GM18507 (cell line): ENCODE results near the gene MCF2.
"Not testable (repeated sequence)": the region's sequence is repeated elsewhere in the genome, so short reads cannot be mapped to it uniquely, and the experiment has no call there.

Experiments used
- DNase-seq: peaks from one replicate; pipeline ENCODE4 v3.0.0; 2011; ENCODE audit warnings: low read depth; ENCODE audit not compliant: insufficient read length; ENCODE audit errors: extremely low spot score
- FAIRE-seq: peaks from 2 replicates; lab custom pipeline; 2011; peaks lifted over from hg19 to GRCh38; lab: Jason Lieb, UNC

MCF2 gene

GRCh38 chrX:139708067-139708466, at the start of gene MCF2:
Gene MCF2, minus strand, starts transcription at chrX:139708167. Its CDS starts 56,423 bp downstream, at chrX:139651744.
- no peak for DNase-seq
- no peak for FAIRE-seq

- DNase-seq (no peak), FAIRE-seq (no peak)
Observed at GRCh38 chrX:139751053-139751452, 43.1 kb upstream of the MCF2 start.

GRCh38 chrX:139750390-139750789, 42.4 kb upstream of the MCF2 start:
- no peak for DNase-seq
- peak; percentile 5 for FAIRE-seq

- FAIRE-seq (peak; percentile 74), DNase-seq (no peak)
Observed at GRCh38 chrX:139739138-139739537, 31.2 kb upstream of the MCF2 start.

- FAIRE-seq (peak; percentile 29), DNase-seq (no peak)
Observed at GRCh38 chrX:139738581-139738980, 30.6 kb upstream of the MCF2 start.

- FAIRE-seq (no peak), DNase-seq (no peak)
Observed at GRCh38 chrX:139736151-139736550, 28.2 kb upstream of the MCF2 start.

GRCh38 chrX:139734996-139735395, 27.0 kb upstream of the MCF2 start:
- no peak for FAIRE-seq

GRCh38 chrX:139725720-139726119, 17.8 kb upstream of the MCF2 start:
- FAIRE-seq (peak; percentile 74), DNase-seq (no peak)

More at GRCh38 chrX:139734996-139735395, 27.0 kb upstream of the MCF2 start:
- no peak for DNase-seq

- DNase-seq (no peak), FAIRE-seq (no peak)
Observed at GRCh38 chrX:139724626-139725025, 16.7 kb upstream of the MCF2 start.

- DNase-seq (no peak), FAIRE-seq (no peak)
Observed at GRCh38 chrX:139720979-139721378, 13.0 kb upstream of the MCF2 start.

- DNase-seq, result no peak
- FAIRE-seq, result no peak
Observed at GRCh38 chrX:139720136-139720535, 12.2 kb upstream of the MCF2 start.

- no peak for FAIRE-seq
- no peak for DNase-seq
Observed at GRCh38 chrX:139702658-139703057, 5.3 kb downstream of the MCF2 start.

GRCh38 chrX:139692908-139693307, 15.1 kb downstream of the MCF2 start:
- FAIRE-seq, result no peak
- DNase-seq, result no peak

GRCh38 chrX:139692506-139692849, 15.5 kb downstream of the MCF2 start:
- no peak for FAIRE-seq
- no peak for DNase-seq

GRCh38 chrX:139691843-139692505, 16.0 kb downstream of the MCF2 start:
- FAIRE-seq (no peak), DNase-seq (no peak)

- FAIRE-seq (no peak), DNase-seq (no peak)
Observed at GRCh38 chrX:139691493-139691842, 16.5 kb downstream of the MCF2 start.

GRCh38 chrX:139685175-139685574, 22.8 kb downstream of the MCF2 start:
- not testable (repeated sequence) for FAIRE-seq, DNase-seq

- FAIRE-seq (no peak), DNase-seq (no peak)
Observed at GRCh38 chrX:139680356-139680755, 27.6 kb downstream of the MCF2 start.

- DNase-seq, result no peak
- peak; percentile 58 for FAIRE-seq
Observed at GRCh38 chrX:139647597-139647996, 60.4 kb downstream of the MCF2 start.

- no peak for FAIRE-seq
- DNase-seq, result no peak
Observed at GRCh38 chrX:139642241-139642927, 65.6 kb downstream of the MCF2 start.

- DNase-seq (no peak), FAIRE-seq (no peak)
Observed at GRCh38 chrX:139640259-139640658, 67.7 kb downstream of the MCF2 start.
